ENCODE measurements around the gene CNTNAP4. TPM values are rescaled to one million over a fixed set of nuclear protein-coding genes. Genes with fewer than 3 reads are reported as not detected.

CNTNAP4 gene
- total RNA-seq, 1 experiment from 2014 or later, result not detected

DNA sequence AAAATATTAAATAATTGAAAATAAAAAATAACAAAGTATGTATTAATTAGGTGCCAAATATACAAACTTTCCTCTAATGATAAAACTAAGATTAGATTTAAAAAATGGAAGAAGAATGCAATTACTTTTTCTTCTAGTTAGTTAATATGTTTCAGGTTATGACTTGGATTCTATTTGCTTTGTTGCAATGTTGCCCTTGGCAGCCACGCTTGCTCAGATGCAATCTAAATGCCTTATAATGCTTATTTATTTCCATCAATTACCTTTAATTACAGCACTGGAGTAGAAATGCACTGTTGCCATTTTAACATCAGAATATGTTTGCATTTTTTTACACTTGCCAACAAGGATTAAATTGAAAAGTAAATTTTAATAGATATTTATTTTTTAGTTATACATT lies 263.9 kb downstream of the CNTNAP4 start (continued):
- TF ChIP-seq, protein P1, sequence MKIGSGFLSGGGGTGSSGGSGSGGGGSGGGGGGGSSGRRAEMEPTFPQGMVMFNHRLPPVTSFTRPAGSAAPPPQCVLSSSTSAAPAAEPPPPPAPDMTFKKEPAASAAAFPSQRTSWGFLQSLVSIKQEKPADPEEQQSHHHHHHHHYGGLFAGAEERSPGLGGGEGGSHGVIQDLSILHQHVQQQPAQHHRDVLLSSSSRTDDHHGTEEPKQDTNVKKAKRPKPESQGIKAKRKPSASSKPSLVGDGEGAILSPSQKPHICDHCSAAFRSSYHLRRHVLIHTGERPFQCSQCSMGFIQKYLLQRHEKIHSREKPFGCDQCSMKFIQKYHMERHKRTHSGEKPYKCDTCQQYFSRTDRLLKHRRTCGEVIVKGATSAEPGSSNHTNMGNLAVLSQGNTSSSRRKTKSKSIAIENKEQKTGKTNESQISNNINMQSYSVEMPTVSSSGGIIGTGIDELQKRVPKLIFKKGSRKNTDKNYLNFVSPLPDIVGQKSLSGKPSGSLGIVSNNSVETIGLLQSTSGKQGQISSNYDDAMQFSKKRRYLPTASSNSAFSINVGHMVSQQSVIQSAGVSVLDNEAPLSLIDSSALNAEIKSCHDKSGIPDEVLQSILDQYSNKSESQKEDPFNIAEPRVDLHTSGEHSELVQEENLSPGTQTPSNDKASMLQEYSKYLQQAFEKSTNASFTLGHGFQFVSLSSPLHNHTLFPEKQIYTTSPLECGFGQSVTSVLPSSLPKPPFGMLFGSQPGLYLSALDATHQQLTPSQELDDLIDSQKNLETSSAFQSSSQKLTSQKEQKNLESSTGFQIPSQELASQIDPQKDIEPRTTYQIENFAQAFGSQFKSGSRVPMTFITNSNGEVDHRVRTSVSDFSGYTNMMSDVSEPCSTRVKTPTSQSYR (CRISPR knock-in tag; IDR thresholded peaks at IDR 0.05), result no peak
- TF ChIP-seq MYBL2 (CRISPR knock-in tag; IDR thresholded peaks at IDR 0.05) (no peak), NFE2L1 (CRISPR knock-in tag; IDR thresholded peaks at IDR 0.05) (no peak)

DNA sequence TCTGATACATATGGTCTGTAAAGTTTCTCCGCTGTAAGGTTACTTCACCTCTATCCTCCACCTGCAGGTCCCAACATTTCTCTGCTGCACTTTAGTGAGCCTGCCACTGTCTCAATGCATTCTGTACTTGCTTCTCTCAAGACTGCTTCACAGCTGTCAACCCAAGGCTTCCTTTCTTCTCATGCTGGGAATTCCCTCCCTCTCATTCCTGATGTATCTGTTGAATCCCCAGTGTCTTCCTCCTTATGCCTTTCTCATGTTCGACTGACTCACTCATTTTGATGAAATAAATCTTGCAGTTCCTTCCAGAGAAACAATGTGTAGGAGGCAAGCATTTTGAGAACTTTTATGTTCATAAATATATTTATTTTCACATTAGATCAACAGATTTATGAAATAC lies 288.3 kb downstream of the CNTNAP4 start:
- Mint-ChIP-seq H3K4me3 (no peak overlapping the region), H3K27ac (no peak overlapping the region), H3K36me3 (peaks cover 38% of the 10 kb centered on the region), H3K4me1 (no peaks in the 10 kb centered on the region), H3K27me3 (ENCODE audit: low read depth) (peaks cover 3% of the 10 kb centered on the region; the same call in 1 of the 2 replicates), H3K9me3 (peaks cover 66% of the 10 kb centered on the region)
- DNase-seq (ENCODE audit: low spot score) (no peak), ATAC-seq (no peak)
- ChIA-PET POLR2A (no interaction called here), CTCF (no interaction called here)
- TF ChIP-seq GRHL2 (CRISPR knock-in tag; IDR thresholded peaks at IDR 0.05; ENCODE audit: insufficient replicate concordance, severe bottlenecking), result no peak
- TF ChIP-seq, protein P2, sequence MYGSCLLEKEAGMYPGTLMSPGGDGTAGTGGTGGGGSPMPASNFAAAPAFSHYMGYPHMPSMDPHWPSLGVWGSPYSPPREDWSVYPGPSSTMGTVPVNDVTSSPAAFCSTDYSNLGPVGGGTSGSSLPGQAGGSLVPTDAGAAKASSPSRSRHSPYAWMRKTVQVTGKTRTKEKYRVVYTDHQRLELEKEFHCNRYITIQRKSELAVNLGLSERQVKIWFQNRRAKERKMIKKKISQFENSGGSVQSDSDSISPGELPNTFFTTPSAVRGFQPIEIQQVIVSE (CRISPR knock-in tag; IDR thresholded peaks at IDR 0.05; ENCODE audit: borderline replicate concordance), result no peak
- TF ChIP-seq CREB1 (CRISPR knock-in tag; IDR thresholded peaks at IDR 0.05), result no peak
- TF ChIP-seq SMAD4 (CRISPR knock-in tag; IDR thresholded peaks at IDR 0.05), result no peak
- TF ChIP-seq, protein P3, sequence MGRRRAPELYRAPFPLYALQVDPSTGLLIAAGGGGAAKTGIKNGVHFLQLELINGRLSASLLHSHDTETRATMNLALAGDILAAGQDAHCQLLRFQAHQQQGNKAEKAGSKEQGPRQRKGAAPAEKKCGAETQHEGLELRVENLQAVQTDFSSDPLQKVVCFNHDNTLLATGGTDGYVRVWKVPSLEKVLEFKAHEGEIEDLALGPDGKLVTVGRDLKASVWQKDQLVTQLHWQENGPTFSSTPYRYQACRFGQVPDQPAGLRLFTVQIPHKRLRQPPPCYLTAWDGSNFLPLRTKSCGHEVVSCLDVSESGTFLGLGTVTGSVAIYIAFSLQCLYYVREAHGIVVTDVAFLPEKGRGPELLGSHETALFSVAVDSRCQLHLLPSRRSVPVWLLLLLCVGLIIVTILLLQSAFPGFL (CRISPR knock-in tag; IDR thresholded peaks at IDR 0.05; ENCODE audit: borderline replicate concordance), result no peak
- TF ChIP-seq NFE2L1 (CRISPR knock-in tag; IDR thresholded peaks at IDR 0.05), result no peak
- no peak for TF ChIP-seq RORB (CRISPR knock-in tag; IDR thresholded peaks at IDR 0.05)
- TF ChIP-seq PRRX2 (CRISPR knock-in tag; IDR thresholded peaks at IDR 0.05), result no peak
- TF ChIP-seq ZNF263 (CRISPR knock-in tag; IDR thresholded peaks at IDR 0.05; ENCODE audit: low read depth), result no peak

DNA sequence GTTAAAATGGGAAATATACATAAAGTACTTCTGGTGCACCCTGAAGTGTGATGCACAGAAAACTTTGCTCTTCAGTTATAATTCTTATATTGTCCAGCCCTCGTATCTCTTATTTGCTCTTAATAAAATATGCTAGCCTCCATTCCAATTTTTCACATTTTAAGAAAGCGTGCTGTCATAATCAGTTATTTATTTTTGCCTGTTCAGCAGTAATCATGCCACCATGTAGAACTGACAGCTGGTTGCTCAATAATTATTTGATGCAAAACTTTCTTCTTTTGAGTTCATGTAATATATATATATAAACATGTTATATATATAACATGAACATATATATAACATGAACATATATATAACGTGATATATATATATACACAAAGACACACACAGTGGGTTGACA lies 294.6 kb downstream of the CNTNAP4 start:
- ChIA-PET CTCF (no interaction called here), POLR2A (no interaction called here)
- H3K4me1 Mint-ChIP-seq, result no peaks in the 10 kb centered on the region
- H3K27ac Mint-ChIP-seq, result no peak overlapping the region
- no peak overlapping the region for H3K4me3 Mint-ChIP-seq
- peaks cover 48% of the 10 kb centered on the region for H3K9me3 Mint-ChIP-seq
- peaks cover 33% of the 10 kb centered on the region for H3K36me3 Mint-ChIP-seq
- H3K27me3 Mint-ChIP-seq (ENCODE audit: low read depth), result no peaks in the 10 kb centered on the region
- TF ChIP-seq ZNF263 (CRISPR knock-in tag; IDR thresholded peaks at IDR 0.05; ENCODE audit: low read depth) (no peak), GRHL2 (CRISPR knock-in tag; IDR thresholded peaks at IDR 0.05; ENCODE audit: insufficient replicate concordance, severe bottlenecking) (no peak), ZNF671 (CRISPR knock-in tag; IDR thresholded peaks at IDR 0.05) (no peak), ZNF121 (CRISPR knock-in tag; IDR thresholded peaks at IDR 0.05) (no peak), FOXP1 (CRISPR knock-in tag; IDR thresholded peaks at IDR 0.05; ENCODE audit: borderline replicate concordance) (no peak), ELF4 (CRISPR knock-in tag; IDR thresholded peaks at IDR 0.05; ENCODE audit: low read depth) (no peak), MYBL2 (CRISPR knock-in tag; IDR thresholded peaks at IDR 0.05) (no peak), OVOL2 (CRISPR knock-in tag; IDR thresholded peaks at IDR 0.05; ENCODE audit: borderline replicate concordance) (no peak), JAZF1 (CRISPR knock-in tag; IDR thresholded peaks at IDR 0.05) (no peak)
- TF ChIP-seq, protein P4, sequence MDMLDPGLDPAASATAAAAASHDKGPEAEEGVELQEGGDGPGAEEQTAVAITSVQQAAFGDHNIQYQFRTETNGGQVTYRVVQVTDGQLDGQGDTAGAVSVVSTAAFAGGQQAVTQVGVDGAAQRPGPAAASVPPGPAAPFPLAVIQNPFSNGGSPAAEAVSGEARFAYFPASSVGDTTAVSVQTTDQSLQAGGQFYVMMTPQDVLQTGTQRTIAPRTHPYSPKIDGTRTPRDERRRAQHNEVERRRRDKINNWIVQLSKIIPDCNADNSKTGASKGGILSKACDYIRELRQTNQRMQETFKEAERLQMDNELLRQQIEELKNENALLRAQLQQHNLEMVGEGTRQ (CRISPR knock-in tag; IDR thresholded peaks at IDR 0.05), result no peak
- TF ChIP-seq, protein P5, sequence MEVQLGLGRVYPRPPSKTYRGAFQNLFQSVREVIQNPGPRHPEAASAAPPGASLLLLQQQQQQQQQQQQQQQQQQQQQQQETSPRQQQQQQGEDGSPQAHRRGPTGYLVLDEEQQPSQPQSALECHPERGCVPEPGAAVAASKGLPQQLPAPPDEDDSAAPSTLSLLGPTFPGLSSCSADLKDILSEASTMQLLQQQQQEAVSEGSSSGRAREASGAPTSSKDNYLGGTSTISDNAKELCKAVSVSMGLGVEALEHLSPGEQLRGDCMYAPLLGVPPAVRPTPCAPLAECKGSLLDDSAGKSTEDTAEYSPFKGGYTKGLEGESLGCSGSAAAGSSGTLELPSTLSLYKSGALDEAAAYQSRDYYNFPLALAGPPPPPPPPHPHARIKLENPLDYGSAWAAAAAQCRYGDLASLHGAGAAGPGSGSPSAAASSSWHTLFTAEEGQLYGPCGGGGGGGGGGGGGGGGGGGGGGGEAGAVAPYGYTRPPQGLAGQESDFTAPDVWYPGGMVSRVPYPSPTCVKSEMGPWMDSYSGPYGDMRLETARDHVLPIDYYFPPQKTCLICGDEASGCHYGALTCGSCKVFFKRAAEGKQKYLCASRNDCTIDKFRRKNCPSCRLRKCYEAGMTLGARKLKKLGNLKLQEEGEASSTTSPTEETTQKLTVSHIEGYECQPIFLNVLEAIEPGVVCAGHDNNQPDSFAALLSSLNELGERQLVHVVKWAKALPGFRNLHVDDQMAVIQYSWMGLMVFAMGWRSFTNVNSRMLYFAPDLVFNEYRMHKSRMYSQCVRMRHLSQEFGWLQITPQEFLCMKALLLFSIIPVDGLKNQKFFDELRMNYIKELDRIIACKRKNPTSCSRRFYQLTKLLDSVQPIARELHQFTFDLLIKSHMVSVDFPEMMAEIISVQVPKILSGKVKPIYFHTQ (CRISPR knock-in tag; IDR thresholded peaks at IDR 0.05), result no peak
- TF ChIP-seq, protein P6, sequence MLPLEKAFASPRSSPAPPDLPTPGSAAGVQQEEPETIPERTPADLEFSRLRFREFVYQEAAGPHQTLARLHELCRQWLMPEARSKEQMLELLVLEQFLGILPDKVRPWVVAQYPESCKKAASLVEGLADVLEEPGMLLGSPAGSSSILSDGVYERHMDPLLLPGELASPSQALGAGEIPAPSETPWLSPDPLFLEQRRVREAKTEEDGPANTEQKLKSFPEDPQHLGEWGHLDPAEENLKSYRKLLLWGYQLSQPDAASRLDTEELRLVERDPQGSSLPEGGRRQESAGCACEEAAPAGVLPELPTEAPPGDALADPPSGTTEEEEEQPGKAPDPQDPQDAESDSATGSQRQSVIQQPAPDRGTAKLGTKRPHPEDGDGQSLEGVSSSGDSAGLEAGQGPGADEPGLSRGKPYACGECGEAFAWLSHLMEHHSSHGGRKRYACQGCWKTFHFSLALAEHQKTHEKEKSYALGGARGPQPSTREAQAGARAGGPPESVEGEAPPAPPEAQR (CRISPR knock-in tag; IDR thresholded peaks at IDR 0.05), result no peak
- TF ChIP-seq, protein P7, sequence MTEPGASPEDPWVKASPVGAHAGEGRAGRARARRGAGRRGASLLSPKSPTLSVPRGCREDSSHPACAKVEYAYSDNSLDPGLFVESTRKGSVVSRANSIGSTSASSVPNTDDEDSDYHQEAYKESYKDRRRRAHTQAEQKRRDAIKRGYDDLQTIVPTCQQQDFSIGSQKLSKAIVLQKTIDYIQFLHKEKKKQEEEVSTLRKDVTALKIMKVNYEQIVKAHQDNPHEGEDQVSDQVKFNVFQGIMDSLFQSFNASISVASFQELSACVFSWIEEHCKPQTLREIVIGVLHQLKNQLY (CRISPR knock-in tag; IDR thresholded peaks at IDR 0.05), result no peak
- ATAC-seq, result no peak
- no peak for DNase-seq (ENCODE audit: low spot score)

Measured in WTC11 (cell line).